A549 treated with RU486 at 1 μM for 4 hours (cell line): Measurements from ENCODE around the gene DGKA. TPM values are rescaled to one million over a fixed set of nuclear protein-coding genes. Genes with fewer than 3 reads are reported as not detected.

Experiments used
- total RNA-seq: library from RNA; stranded (reverse); fragments of 200-300 nt; extraction: Qiagen RNA extraction; gene quantifications from 5 replicates; pipeline ENCODE4 v1.2.3, GENCODE V29; 2022; ENCODE audit warnings: low read depth

The DGKA gene
- total RNA-seq, result 16.5 to 20.0 TPM (median 19.3 TPM) in 5 replicates

GRCh38 chr12:55930771-55931316, at the start of gene DGKA:
DGKA (plus strand) TSS chr12:55931162; CDS start chr12:55936504, 5,342 bp downstream.

DNA sequence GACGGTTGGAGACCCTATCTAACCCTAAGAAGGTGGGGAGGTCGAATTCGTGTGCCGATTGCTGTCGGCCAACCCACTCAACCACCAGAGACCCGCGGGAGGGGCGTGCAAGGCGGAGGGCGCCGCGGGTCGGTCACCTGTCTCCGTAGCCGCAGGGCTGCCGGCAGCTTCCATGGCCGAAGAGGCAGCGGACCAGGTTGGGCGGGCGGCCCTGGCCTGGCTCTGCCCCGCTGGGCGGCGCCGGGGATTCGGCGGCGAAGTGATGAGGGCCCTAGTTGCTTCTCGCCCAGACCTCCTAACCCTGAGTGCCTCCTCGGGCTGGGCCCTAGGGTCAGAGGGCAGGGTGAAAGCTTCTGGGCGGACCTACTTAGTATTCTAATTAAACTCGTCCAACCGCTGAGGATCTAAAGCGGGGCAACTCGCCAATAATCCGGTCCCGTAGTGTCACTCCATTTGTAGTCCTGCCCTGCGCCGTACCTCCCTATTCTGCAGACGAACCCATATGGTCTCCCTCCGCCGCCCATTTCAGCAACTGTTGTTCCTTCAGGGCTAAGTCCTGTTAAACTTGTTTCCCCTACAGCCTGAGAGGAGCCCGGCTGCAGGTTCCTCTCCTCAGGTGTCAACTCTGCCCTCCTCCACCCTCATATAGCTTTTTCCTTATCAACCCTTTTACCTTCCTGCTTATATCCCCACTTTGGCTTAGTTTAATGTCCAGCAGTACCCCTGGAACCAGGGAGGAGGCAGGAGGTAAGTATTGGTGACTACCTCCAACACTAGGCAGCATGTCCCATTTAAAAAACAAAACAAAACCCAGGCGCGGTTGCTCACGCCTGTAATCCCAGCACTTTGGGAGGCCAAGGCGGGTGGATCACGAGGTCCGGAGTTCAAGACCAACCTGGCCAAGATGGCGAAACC, 3.1 kb upstream of the DGKA start, which contains the start of gene PYM1:
Gene PYM1 (minus strand): TSS at position 307 of the 915 bp plus-strand sequence. CDS start 133 bp downstream, at position 174.

GRCh38 chr12:55965941-55966407, 35.0 kb downstream of the DGKA start, which contains the start of gene PMEL:
PMEL (minus strand) TSS chr12:55966042; CDS start chr12:55966011, 31 bp downstream.

GRCh38 chr12:55966408-55967281, 35.7 kb downstream of the DGKA start, which contains the start of gene CDK2:
CDK2 (plus strand) TSS chr12:55966830; CDS start chr12:55967009, 179 bp downstream.

DNA sequence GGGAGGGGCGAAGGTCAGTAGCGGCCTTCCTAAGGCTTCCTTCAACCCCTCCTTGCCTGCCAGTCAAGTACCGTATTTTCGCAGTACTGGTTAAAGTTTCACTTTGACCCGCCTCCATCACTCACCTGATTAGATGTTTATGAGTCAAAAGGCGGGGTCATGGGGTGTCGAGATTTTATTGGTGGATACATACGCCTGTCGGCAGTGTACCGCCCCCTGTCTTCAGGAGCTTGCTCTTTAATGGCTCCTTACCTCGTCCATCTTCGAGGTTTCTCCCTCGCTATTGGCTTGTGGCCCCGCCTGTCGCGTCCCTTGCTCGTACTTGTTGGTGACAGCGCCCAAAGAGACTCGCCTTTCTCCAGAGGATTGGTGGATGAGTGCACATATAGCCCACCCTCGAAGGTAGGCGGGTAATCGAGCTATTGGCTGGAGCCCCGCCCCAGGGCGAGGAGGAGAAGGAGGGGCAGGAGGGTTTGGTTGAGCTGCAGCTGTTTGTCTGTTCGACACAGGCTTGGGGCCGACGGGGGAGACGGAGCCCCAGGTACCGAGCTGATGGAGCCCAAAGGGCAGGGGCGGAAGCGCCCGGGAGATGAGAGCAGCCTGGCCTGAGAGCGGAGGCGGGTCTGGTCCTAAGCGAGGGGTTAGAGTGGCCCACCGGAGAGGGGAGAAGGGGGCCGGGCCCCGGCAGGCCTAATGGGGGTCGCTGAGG, 42.8 kb downstream of the DGKA start, which contains the start of gene RAB5B:
Gene RAB5B (plus strand): TSS at position 480 of the 709 bp plus-strand sequence. CDS start 12,883 bp downstream, outside the sequence.

GRCh38 chr12:55996715-55997534, 66.0 kb downstream of the DGKA start, which contains the start of gene SUOX:
SUOX (plus strand) TSS chr12:55997276; CDS start chr12:56002222, 4,946 bp downstream.

Other genes with a start within 250 kb of the DGKA start
- 0.92 to 1.7 TPM (median 1.6 TPM) in 5 replicates for gene ITGA7, start 223.3 kb upstream of the DGKA start, total RNA-seq
- gene BLOC1S1, start 215.1 kb upstream of the DGKA start, total RNA-seq, result 116 to 167 TPM (median 145 TPM) in 5 replicates
- 1.7 to 3.1 TPM (median 2.2 TPM) in 5 replicates for gene RDH5, start 210.8 kb upstream of the DGKA start, total RNA-seq
- 695 to 804 TPM (median 704 TPM) in 5 replicates for gene CD63, start 202.2 kb upstream of the DGKA start, total RNA-seq
- gene GDF11, start 188.0 kb upstream of the DGKA start, total RNA-seq, result 1.9 to 5.1 TPM (median 4.1 TPM) in 5 replicates
- 87.8 to 151 TPM (median 101 TPM) in 5 replicates for gene SARNP, start 113.4 kb upstream of the DGKA start, total RNA-seq
- 73.6 to 116 TPM (median 95.7 TPM) in 5 replicates for gene ORMDL2, start 113.1 kb upstream of the DGKA start, total RNA-seq
- gene DNAJC14, start 101.6 kb upstream of the DGKA start, total RNA-seq, result 17.3 to 22.8 TPM (median 21.6 TPM) in 5 replicates
- gene MMP19, start 88.2 kb upstream of the DGKA start, total RNA-seq, result 0.13 to 4.5 TPM (median 0.17 TPM) in 5 replicates
- gene PYM1, start 3.3 kb upstream of the DGKA start, total RNA-seq, result 35.9 to 40.2 TPM (median 38.8 TPM) in 5 replicates
- 0.75 to 1.4 TPM (median 0.87 TPM) in 5 replicates for gene PMEL, start 34.9 kb downstream of the DGKA start, total RNA-seq
- 55.0 to 59.1 TPM (median 57.1 TPM) in 5 replicates for gene CDK2, start 35.7 kb downstream of the DGKA start, total RNA-seq
- 23.6 to 34.7 TPM (median 34.3 TPM) in 5 replicates for gene RAB5B, start 42.9 kb downstream of the DGKA start, total RNA-seq
- 7.0 to 9.4 TPM (median 8.1 TPM) in 5 replicates for gene SUOX, start 66.1 kb downstream of the DGKA start, total RNA-seq
- gene IKZF4, start 89.9 kb downstream of the DGKA start, total RNA-seq, result 1.8 to 3.4 TPM (median 2.4 TPM) in 5 replicates
- gene RPS26, start 110.8 kb downstream of the DGKA start, total RNA-seq, result 641 to 1,011 TPM (median 739 TPM) in 5 replicates
- 1.1 to 2.8 TPM (median 1.7 TPM) in 5 replicates for gene ERBB3, start 149.0 kb downstream of the DGKA start, total RNA-seq
- gene PA2G4, start 173.4 kb downstream of the DGKA start, total RNA-seq, result 293 to 379 TPM (median 323 TPM) in 5 replicates
- 5,266 to 6,618 TPM (median 5,546 TPM) in 5 replicates for gene RPL41, start 185.5 kb downstream of the DGKA start, total RNA-seq
- gene ZC3H10, start 187.1 kb downstream of the DGKA start, total RNA-seq, result 2.4 to 3.7 TPM (median 2.8 TPM) in 5 replicates
- gene ESYT1, start 197.1 kb downstream of the DGKA start, total RNA-seq, result 59.0 to 74.9 TPM (median 65.7 TPM) in 5 replicates
- 71.8 to 84.7 TPM (median 75.8 TPM) in 5 replicates for gene MYL6B, start 221.4 kb downstream of the DGKA start, total RNA-seq
- gene MYL6, start 227.2 kb downstream of the DGKA start, total RNA-seq, result 2,092 to 2,946 TPM (median 2,208 TPM) in 5 replicates